Eye (tissue), 1 donor: ENCODE measurements around the gene NUP210.
A peak's percentile ranks its signal among the peaks of the same experiment; 100 is the strongest.
"Not testable (repeated sequence)": the region's sequence is repeated elsewhere in the genome, so short reads cannot be mapped to it uniquely, and the experiment has no call there.

Experiments
- DNase-seq: peaks from one replicate; pipeline ENCODE4 v3.0.0-alpha.2; 2015

Gene NUP210

DNA sequence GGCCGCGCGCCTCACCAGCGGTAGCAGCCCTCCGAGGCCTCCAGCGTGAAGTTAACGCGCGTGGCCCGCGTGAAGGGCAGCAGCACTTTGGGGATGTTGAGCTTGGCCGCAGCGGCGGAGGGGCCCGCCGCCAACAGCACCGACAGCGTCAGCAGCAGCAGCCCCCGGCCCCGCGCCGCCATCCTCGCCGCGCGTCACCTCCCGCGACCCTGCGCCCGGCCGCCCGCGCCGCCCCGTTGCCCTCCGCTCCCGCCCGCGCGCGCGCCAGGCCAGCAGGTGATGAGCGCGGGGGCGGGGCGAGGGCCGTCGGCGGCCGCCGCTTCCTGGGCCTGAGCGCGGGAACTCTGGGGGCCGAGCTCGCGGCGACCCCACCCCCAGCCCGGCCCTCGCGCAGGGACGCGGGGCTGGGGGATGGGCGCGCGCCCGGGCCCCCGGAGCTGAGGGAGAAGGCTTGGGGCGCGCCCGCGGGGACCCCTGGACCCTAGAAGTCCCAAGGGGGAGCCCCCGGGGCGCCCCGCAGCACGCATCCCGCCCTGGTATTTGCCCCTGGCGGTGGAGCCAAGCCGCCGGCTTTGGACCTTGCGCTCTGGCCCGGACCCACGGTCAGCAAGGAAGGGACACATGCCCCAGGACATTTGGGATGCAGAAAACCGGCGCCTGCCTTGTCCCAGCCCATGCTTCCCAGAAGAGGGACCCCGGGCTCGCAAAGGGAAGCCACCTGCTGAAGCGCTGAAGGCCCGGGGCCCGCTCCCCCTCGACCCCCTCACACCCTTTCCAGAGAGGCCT is at the start of gene NUP210:
TSS of gene NUP210 (minus strand) at position 278 of the 786 bp plus-strand sequence. CDS start at position 182, 96 bp downstream.
- DNase-seq: peak; percentile 62

DNA sequence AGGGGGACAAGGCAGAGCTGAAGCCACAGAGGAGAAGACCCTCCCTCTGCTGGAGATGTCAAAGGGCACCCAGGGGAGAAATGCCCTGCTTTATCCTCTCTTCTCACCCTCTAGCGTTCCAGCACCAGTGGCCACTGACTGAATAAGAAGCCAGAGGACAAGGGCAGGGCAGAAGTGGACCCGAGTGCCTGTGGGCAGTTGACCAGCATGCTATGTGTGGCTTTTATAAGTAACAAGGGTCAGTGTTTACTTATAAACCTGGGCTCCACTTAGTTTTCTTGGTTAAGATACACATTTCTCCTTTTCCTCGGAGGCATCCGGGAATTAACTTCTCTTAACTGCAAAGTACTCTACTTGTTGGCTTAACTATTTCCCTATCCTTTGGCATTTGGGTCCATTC is 46.7 kb upstream of the NUP210 start:
- DNase-seq: no peak

DNA sequence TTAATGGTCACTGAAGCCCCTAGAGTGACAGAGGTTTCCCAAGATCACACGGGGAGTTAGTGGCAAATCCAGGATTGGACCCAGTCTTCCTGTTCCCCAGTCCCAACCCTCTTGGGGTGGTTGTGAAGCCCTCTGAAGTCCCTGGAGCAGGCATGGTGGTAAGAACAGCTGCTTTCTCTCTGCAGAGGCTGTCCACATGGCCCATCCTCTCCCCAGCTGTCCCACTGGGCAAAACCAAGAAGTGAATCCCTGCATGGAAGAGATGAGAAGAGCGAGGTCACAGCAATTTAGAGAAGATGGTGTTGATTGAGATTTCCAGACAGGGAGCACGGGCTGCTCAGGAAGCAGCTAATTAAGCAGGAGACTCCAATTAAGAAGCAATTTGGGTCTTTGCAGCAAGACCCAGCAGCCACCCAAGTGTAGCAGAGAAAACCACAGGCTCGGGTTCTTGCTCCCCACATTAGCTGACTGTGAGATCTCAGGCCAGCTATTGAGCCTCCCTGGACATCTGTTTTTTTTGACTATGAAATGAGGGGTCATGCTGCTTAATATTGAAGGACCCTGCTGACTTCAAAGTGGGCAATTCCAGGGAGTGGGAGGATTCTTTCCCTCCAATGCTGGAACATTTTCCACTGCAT is 45.2 kb upstream of the NUP210 start:
- peak; percentile 35 for DNase-seq

DNA sequence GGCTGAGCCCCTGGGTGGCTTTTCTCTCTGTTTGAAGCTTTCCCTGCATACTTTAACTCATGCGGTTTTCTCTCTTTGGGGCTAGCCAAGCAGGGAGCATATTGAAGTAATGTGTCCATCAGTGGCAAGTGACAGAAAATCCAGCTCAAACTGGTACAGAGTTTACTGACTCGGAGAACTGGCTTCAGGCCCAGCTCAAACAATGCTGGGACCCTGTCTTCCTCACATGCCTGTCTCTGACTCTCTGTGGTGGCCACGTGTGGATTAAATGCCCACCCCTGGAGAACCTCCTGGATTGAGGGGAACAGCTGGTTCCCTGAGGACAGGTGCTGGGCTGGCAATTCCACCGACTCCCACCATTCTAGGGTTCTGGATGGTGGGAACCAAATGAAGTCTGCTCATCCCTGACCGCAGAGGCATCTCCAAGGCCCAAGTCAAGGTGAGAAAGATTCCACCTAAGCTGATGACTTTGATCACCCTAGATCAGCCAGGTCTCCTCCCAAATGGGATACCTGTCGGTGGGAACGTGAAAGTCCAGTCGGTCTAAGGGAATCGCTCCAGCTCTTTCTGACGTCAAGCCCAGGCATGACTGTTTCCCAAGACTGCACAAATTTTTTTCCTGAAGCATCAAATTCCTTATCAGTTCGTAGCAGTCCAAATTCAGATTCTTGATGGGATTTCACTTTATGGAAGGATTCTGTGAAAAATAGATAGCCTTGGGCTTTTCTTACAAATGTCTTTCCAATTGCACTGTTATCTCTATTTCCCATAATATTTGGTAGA is 43.7 kb upstream of the NUP210 start:
- no peak for DNase-seq

- DNase-seq: no peak
Observed at GRCh38 chr3:13462822-13463221, 42.7 kb upstream of the NUP210 start.

GRCh38 chr3:13462125-13462629 is 42.1 kb upstream of the NUP210 start:
- no peak for DNase-seq

- peak; percentile 85 for DNase-seq
Observed at GRCh38 chr3:13461169-13462124, 41.3 kb upstream of the NUP210 start.

DNA sequence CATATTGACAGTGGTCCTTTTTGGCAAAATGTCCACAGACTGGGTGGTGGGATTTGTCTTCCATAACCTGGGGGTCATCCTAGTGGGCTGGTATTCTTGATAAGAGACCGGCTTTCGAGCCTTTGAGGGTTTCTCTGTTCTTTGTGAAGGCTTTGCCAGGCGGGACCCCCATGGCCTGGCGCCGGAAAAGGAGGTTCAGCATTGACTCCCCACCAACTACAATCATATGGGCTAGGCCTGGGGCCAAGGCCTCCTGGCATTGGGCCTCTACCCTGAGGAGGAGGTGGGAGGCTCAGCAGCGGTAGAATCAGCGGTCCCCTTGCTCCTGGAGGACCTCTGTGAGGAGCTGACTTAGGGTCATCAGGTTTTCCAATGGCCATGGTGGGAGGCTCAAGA is 40.2 kb upstream of the NUP210 start:
- no peak for DNase-seq

DNA sequence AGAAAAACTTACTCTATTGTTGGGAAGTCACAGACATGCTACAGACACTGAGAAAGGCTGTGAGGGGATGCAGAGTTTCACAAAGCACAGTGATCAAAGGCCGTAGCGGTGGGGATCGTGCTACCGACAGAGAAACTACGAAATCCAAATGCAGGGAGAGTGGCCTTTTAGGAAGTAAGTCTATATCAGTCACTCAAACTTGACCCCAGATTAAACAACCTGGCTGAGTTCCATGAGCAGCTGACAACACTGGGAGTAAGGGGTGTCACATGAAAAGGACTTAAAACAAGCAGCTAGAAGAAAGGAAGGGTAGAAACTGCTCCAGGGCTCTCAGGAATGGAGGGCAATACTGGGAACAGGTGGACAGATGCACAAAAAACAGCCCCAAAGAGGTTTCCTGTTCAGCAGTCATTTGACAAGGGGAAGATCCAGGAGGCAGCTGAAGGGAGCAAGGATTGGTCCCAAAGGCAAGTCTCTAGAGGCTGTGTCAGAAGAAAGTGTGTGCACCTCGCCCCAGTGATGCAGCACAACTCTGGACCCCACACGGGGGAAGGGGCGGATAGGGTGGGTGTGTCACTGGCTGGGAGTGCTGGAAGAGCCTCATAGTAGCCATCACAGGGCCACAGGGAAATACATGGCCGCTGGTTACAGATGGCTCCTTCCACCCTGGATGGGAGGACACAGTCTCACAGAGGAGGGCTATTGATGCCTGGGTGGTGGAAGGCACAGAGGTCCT is 39.7 kb upstream of the NUP210 start:
- DNase-seq: peak; percentile 35

DNA sequence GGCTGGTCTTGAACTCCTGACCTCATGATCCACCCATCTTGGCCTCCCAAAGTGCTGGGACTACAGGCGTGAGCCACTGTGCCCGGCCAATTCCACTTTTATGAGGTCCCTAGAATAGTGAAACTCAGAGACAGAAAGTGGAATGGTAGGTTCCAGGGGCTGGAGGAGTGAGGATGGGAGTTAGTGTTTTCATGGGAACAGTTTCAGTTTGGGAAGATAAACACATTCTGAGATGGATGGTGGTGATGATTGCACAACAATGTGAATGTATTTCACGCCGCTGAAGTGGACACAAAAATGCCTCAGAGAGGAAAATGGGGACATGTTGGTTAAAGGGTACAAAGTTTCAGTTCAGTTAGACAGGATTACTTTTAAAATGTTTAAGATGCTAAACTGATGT is 37.5 kb upstream of the NUP210 start:
- no peak for DNase-seq

DNA sequence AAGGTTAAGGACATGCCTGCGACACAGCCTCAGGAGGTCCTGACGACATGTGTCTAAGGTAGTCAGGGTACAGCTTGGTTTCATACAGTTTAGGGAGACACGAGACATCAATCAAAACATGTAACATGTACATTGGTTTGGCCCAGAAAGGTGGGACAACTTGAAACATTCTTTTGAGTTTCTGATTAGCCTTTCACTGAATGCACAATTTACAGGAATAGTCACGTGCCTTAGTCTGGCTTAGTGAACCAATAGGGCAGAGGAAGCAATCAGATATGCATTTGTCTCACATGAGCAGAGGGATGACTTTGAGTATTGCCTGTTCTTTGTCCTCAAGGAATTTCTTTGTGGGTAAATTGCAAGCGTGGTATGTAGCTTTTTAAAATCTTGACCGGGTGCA is 35.5 kb upstream of the NUP210 start:
- no peak for DNase-seq

DNA sequence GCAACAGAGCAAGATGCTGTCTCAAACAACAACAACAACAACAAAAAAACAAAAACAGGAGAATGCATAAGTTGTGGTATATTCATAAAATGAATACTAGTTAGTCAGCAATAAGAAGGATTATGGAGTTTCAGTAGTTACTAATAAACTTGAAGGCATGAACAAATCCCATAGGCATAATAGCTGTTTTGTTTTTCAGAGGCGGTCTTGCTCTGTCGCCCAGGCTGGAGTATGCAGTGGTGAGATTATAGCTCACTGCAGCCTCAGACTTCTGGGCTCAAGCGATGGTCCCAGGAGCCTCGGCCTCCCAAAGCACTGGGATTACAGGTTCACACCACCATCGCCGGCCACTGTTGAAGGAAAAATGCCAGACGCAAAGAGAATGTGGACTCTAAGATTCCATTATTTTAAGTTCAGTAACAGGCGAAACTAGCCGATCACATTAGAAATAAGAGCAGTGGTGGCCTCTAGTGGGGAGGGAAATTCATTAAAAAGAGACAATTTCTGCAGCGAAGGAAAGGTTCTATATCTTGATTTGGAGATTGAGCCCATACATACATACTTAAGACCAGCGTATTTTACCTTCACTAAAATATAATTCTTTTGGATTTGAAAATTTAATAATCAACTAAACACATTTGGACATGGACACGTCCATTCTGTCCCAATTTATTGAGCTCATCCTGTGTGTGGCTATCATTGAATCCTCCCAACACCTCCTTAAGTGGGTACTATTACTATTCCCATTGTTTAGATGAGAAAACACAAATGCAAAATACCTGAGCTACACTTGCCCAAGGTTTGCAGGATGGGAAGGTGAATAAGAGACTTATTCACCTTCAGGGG is 32.6 kb upstream of the NUP210 start:
- DNase-seq: peak; percentile 76

- no peak for DNase-seq
Observed at GRCh38 chr3:13451301-13451673, 31.2 kb upstream of the NUP210 start.

- not testable (repeated sequence) for DNase-seq
Observed at GRCh38 chr3:13442882-13443281, 22.8 kb upstream of the NUP210 start.

GRCh38 chr3:13440204-13440817 is 20.2 kb upstream of the NUP210 start:
- DNase-seq: no peak

- DNase-seq: not testable (repeated sequence)
Observed at GRCh38 chr3:13436213-13436612, 16.1 kb upstream of the NUP210 start.

DNA sequence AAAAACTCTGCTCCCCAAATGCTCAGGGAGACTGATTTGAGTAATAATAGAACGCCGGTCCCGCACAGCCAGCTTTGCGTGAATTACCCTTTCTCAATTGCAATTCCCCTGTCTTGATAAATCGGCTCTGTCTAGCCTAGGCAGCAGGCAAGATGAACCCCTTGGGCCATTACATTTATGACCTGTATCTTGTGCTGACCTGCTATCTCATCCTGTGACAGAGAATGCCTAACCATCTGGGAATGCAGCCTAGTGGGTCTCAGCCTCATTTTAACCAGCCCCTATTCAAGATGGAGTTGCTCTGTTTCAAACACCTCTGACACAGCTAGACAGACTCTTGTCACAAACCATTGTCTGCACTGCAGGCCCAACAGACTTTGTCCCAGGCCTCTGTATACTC is 13.8 kb upstream of the NUP210 start:
- no peak for DNase-seq

- no peak for DNase-seq
Observed at GRCh38 chr3:13432093-13432492, 12.0 kb upstream of the NUP210 start.

DNA sequence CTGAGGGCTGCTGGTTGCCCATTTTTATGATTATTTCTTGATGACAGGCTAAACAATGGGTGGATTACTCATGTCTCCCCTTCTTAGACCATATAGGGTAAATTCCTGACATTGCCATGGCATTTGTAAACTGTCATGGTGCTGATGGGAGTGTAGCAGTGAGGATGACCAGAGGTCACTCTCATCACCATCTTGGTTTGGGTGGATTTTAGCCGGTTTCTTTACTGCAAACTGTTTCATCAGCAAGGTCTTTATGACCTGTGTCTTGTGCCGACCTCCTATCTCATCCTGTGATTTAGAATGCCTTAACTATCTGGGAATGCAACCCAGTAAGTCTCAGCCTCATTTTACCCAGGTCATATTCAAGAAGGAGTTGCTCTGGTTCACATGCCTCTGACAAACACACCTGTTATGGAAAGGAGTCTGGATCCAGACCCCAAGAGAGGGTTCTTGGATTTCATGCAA is 10.3 kb upstream of the NUP210 start:
- DNase-seq: not testable (repeated sequence)
